ENCODE data around the gene FUBP3.
"Not testable (repeated sequence)": the region's sequence is repeated elsewhere in the genome, so short reads cannot be mapped to it uniquely, and the experiment has no call there.

FUBP3 gene

GRCh38 chr9:130677252-130677651 lies 97.9 kb downstream of the FUBP3 start:
- TF ChIP-seq ZFX (IDR thresholded peaks at IDR 0.05; ENCODE audit: borderline replicate concordance) = no peak
- no peak for TF ChIP-seq CTCF (IDR thresholded peaks at IDR 0.05)
- no peak overlapping the region for H3K27ac ChIP-seq

GRCh38 chr9:130680836-130681768 lies 101.7 kb downstream of the FUBP3 start:
- TF ChIP-seq CTCF (IDR thresholded peaks at IDR 0.05) = no peak
- no peak for TF ChIP-seq ZFX (IDR thresholded peaks at IDR 0.05; ENCODE audit: borderline replicate concordance)
- H3K27ac ChIP-seq = peak overlapping the region; percentile 63

- TF ChIP-seq CTCF (IDR thresholded peaks at IDR 0.05) = no peak
- no peak for TF ChIP-seq ZFX (IDR thresholded peaks at IDR 0.05; ENCODE audit: borderline replicate concordance)
- H3K27ac ChIP-seq = peak overlapping the region; percentile 63
Observed at GRCh38 chr9:130681769-130682420, 102.5 kb downstream of the FUBP3 start.

GRCh38 chr9:130682421-130683121 lies 103.2 kb downstream of the FUBP3 start:
- H3K27ac ChIP-seq = peak overlapping the region; percentile 63
- TF ChIP-seq CTCF (IDR thresholded peaks at IDR 0.05) (peak; percentile 90), ZFX (IDR thresholded peaks at IDR 0.05; ENCODE audit: borderline replicate concordance) (no peak)

GRCh38 chr9:130685104-130685503 lies 105.7 kb downstream of the FUBP3 start:
- no peak for TF ChIP-seq ZFX (IDR thresholded peaks at IDR 0.05; ENCODE audit: borderline replicate concordance)
- TF ChIP-seq CTCF (IDR thresholded peaks at IDR 0.05) = no peak
- H3K27ac ChIP-seq = no peak overlapping the region

- H3K27ac ChIP-seq = not testable (repeated sequence)
Observed at GRCh38 chr9:130685945-130686344, 106.6 kb downstream of the FUBP3 start.

GRCh38 chr9:130687615-130688014 lies 108.2 kb downstream of the FUBP3 start:
- H3K27ac ChIP-seq = no peak overlapping the region
- no peak for TF ChIP-seq CTCF (IDR thresholded peaks at IDR 0.05)
- TF ChIP-seq ZFX (IDR thresholded peaks at IDR 0.05; ENCODE audit: borderline replicate concordance) = no peak
